Spleen (tissue), 11 donors: ENCODE results near the gene EPHB1. TPM values are rescaled to one million over a fixed set of nuclear protein-coding genes. Genes with fewer than 3 reads are reported as not detected.

Experiments used
- DNase-seq: peaks from one replicate; pipeline ENCODE4 v3.0.0-alpha.2; 2020
- H3K27ac ChIP-seq, 8 donors: fragments of 200-600 bp; sonication (generic) in 7 of 8; 1 replicate in 4 of 8; 2 replicates in 4 of 8; pipeline versions ENCODE4 v1.5.0 to v1.8.0; 2016 to 2021; ENCODE audit warnings: inconsistent platforms in 4 of 8, mild to moderate bottlenecking in 4 of 8, moderate library complexity in 1 of 8
- H3K27me3 ChIP-seq, 7 donors: fragments of 200-600 bp; sonication (generic) in 6 of 7; replicated peaks in 1 of 7; 1 replicate in 4 of 7; 2 replicates in 3 of 7; pipeline versions ENCODE4 v1.5.0 to v1.8.0; 2016 to 2021; ENCODE audit warnings: inconsistent platforms in 3 of 7, mild to moderate bottlenecking in 1 of 7
- H3K36me3 ChIP-seq, 6 donors: fragments of 200-600 bp; sonication (generic) in 5 of 6; 1 replicate in 4 of 6; 2 replicates in 2 of 6; pipeline versions ENCODE4 v1.5.0 to v1.8.0; 2016 to 2021; ENCODE audit warnings: inconsistent platforms in 2 of 6
- H3K4me1 ChIP-seq, 6 donors: fragments of 200-600 bp; sonication (generic) in 5 of 6; 1 replicate in 3 of 6; 2 replicates in 3 of 6; pipeline versions ENCODE4 v1.5.0 to v1.8.0; 2016 to 2021; ENCODE audit warnings: inconsistent platforms in 3 of 6
- H3K4me3 ChIP-seq, 8 donors: fragments of 200-600 bp; sonication (generic) in 7 of 8; 1 replicate in 4 of 8; 2 replicates in 4 of 8; pipeline versions ENCODE4 v1.5.0 to v1.8.0; 2016 to 2021; ENCODE audit warnings: inconsistent platforms in 4 of 8, mild to moderate bottlenecking in 4 of 8, moderate library complexity in 2 of 8
- H3K9me3 ChIP-seq, 8 donors: fragments of 200-600 bp; sonication (generic) in 7 of 8; 1 replicate in 4 of 8; 2 replicates in 4 of 8; pipeline versions ENCODE4 v1.5.0 to v1.8.0; 2016 to 2021; ENCODE audit warnings: inconsistent platforms in 4 of 8
- CTCF ChIP-seq, 11 experiments: fragments of 200-600 bp in 7 of 11; fragments of 450-650 bp in 4 of 11; sonication (generic) in 4 of 11; IDR thresholded peaks in 8 of 11; conservative IDR thresholded peaks in 3 of 11; 1 replicate in 7 of 11; 2 replicates in 4 of 11; pipeline versions ENCODE4 v1.4.0 to v1.8.0; 2016 to 2021; ENCODE audit warnings: antibody characterized with exemption in 11 of 11, inconsistent platforms in 4 of 11, mild to moderate bottlenecking in 1 of 11
- POLR2A ChIP-seq, 3 donors: fragments of 450-650 bp; IDR thresholded peaks; one replicate each; pipeline ENCODE4 v1.5.1; 2017; ENCODE audit warnings: antibody characterized with exemption in 3 of 3, mild to moderate bottlenecking in 1 of 3
- POLR2AphosphoS5 ChIP-seq, 3 donors: sonication (generic); formaldehyde crosslinking; IDR thresholded peaks; one replicate each; pipeline ENCODE4 v1.5.1; 2017; ENCODE audit warnings: antibody characterized with exemption in 3 of 3
- WGBS, 5 donors: extraction: QIAGEN DNeasy Blood & Tissue Kit in 3 of 5; methylation state at CpG; one replicate each; pipeline versions ENCODE4 v1.1.5 to v1.1.7; 2013 to 2018; 5-methylcytosine and 5-hydroxymethylcytosine counted together
- intact Hi-C: fragments of 100-400 bp; cut with DNase I; formaldehyde crosslinking; loops from one replicate; pipeline ENCODE4 v1.15.0; 2023; ENCODE audit warnings: low total_unique reads
- polyA plus RNA-seq, 3 donors: library from polyadenylated mRNA; stranded (reverse); fragments of 200-250 nt; gene quantifications; one replicate each; pipeline ENCODE4 v1.2.1, GENCODE V29; 2013
- total RNA-seq, 7 donors: library from RNA; depleted of rRNA in 3 of 7; stranded (reverse); fragments of >200 nt in 3 of 7; fragmentation: NEBNext Ultra II Directional in 4 of 7; extraction: Animal tissue kit (Norgen Biotek cat#: 25700) in 4 of 7; gene quantifications; one replicate each; pipeline versions ENCODE4 v1.1.0 to v1.2.1, GENCODE V29; 2016 to 2021
- donor health status: healthy with polysubstance abuse.
- donor health status: DM: no; HTN: no; CAD: no; lungs with moderate emphysema.
- donor health status: DM: no; HTN: no; CAD: no.
- donor health status: Bipolar disorder and iron deficiency.
- donor health status: healthy.
- donor health status: DM: no; HTN: no; CAD: no.
- donor health status: DM: yes; HTN: yes; CAD: no.

The EPHB1 gene
- total and polyA plus RNA-seq, 10 donors: 0.20 to 14.0 (median 3.0) TPM

- WGBS, 5 donors: 78 to 86% (median 84%) methylated on average over 7 of the region's 7 CpGs
- Histone ChIP-seq H3K27ac (no peak overlapping the region), H3K36me3 (no peaks in the 10 kb centered on the region)
Observed at GRCh38 chr3:135131290-135131689, 336.2 kb downstream of the EPHB1 start.

GRCh38 chr3:135133905-135134683 lies 339.0 kb downstream of the EPHB1 start:
- no peaks in the 10 kb centered on the region for H3K4me1 ChIP-seq
- H3K27me3 ChIP-seq: no peaks in the 10 kb centered on the region
- H3K36me3 ChIP-seq: no peaks in the 10 kb centered on the region
- no peaks in the 10 kb centered on the region for H3K9me3 ChIP-seq
- intact Hi-C loops: no loop called here
- H3K4me3 ChIP-seq: no peak overlapping the region
- TF ChIP-seq CTCF (IDR thresholded peaks at IDR 0.05 in 8 of 11, conservative IDR thresholded peaks at IDR 0.05 in 3 of 11): no peak
- TF ChIP-seq POLR2A (IDR thresholded peaks at IDR 0.05): no peak
- H3K27ac ChIP-seq: no peak overlapping the region
- no peak for DNase-seq
- WGBS, 5 donors: 86 to 95% (median 88%) methylated on average over 8 of the region's 8 CpGs

More at GRCh38 chr3:135131290-135131689, 336.2 kb downstream of the EPHB1 start:
- Histone ChIP-seq H3K9me3 (no peaks in the 10 kb centered on the region), H3K27me3 (no peaks in the 10 kb centered on the region), H3K4me1 (no peaks in the 10 kb centered on the region), H3K4me3 (no peak overlapping the region)
- intact Hi-C loops: no loop called here
- no peak for TF ChIP-seq POLR2AphosphoS5 (IDR thresholded peaks at IDR 0.05)
- no peak for TF ChIP-seq POLR2A (IDR thresholded peaks at IDR 0.05)
- TF ChIP-seq CTCF (IDR thresholded peaks at IDR 0.05 in 8 of 11, conservative IDR thresholded peaks at IDR 0.05 in 3 of 11): no peak
- DNase-seq: no peak

- Histone ChIP-seq H3K4me3 (no peak overlapping the region), H3K36me3 (no peaks in the 10 kb centered on the region), H3K27me3 (no peaks in the 10 kb centered on the region), H3K9me3 (no peaks in the 10 kb centered on the region), H3K27ac (no peak overlapping the region), H3K4me1 (no peaks in the 10 kb centered on the region)
- TF ChIP-seq POLR2AphosphoS5 (IDR thresholded peaks at IDR 0.05) (no peak), CTCF (IDR thresholded peaks at IDR 0.05 in 8 of 11, conservative IDR thresholded peaks at IDR 0.05 in 3 of 11) (no peak), POLR2A (IDR thresholded peaks at IDR 0.05) (no peak)
- DNase-seq: no peak
- 63 to 94% (median 90%) methylated on average over 3 of the region's 3 CpGs for WGBS, 5 donors
- intact Hi-C loops: no loop called here
Observed at GRCh38 chr3:135134684-135135075, 339.6 kb downstream of the EPHB1 start.

GRCh38 chr3:135135445-135135844 lies 340.4 kb downstream of the EPHB1 start:
- Histone ChIP-seq H3K27me3 (no peaks in the 10 kb centered on the region), H3K4me3 (no peak overlapping the region), H3K9me3 (no peaks in the 10 kb centered on the region), H3K36me3 (no peaks in the 10 kb centered on the region), H3K4me1 (no peaks in the 10 kb centered on the region), H3K27ac (no peak overlapping the region)
- 87 to 100% (median 90%) methylated on average over 1 of the region's 1 CpG for WGBS, 5 donors
- intact Hi-C loops: no loop called here
- DNase-seq: no peak
- TF ChIP-seq CTCF (IDR thresholded peaks at IDR 0.05 in 8 of 11, conservative IDR thresholded peaks at IDR 0.05 in 3 of 11) (no peak), POLR2A (IDR thresholded peaks at IDR 0.05) (no peak), POLR2AphosphoS5 (IDR thresholded peaks at IDR 0.05) (no peak)
